HG02884 (cell line): ENCODE data around the gene SLC26A8.
"Not testable (repeated sequence)": the region's sequence is repeated elsewhere in the genome, so short reads cannot be mapped to it uniquely, and the experiment has no call there.

ENCODE experiments used
- ATAC-seq: cut with Tn5 transposase; IDR thresholded peaks from one replicate; pipeline ENCODE4 v1.9.1; 2021; ENCODE audit warnings: mild to moderate bottlenecking, moderate library complexity; ENCODE audit not compliant: unreplicated experiment

The SLC26A8 gene

GRCh38 chr6:36052097-36052496 lies 27.7 kb upstream of the SLC26A8 start:
- ATAC-seq, result no peak

- ATAC-seq, result no peak
Measured at GRCh38 chr6:36050947-36051710, 26.7 kb upstream of the SLC26A8 start.

DNA sequence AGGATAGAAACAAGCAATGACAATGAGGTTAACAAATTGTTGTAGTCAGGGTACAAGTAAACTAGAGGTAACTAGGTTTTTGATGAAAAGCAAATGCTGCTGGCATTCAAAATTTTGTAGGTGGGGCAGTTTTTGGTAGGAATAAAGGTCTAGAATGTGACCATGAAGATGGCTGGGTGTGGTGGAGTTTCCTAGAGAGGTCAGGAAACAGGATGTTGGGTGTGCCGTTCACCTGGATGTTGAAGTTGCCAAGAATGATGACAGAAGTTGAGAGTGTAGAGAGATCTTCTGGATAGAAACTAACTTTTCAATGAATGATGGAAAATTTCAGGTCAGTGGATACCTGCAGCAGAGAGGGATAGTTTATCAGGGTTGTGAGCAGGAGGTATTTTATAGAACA lies 25.9 kb upstream of the SLC26A8 start:
- no peak for ATAC-seq

DNA sequence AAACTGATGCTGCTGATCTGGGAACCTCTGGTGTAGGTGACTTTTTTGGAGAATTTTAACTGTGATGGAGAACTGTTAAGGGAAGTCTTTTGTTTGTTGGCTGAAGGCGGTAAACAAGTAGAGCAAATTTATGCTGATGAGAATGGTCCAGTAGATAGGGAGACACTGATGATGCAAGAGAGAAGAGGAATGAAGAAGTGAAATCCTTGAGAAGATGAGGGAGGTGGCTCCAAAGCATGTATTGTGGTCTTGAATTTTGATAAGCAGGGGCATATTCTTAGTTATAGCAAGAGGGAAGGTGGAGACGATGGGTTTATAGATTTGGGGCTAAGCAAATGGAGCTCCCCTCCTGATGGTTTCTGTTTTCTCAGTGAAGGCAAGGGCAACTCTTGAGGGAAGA lies 25.1 kb upstream of the SLC26A8 start:
- no peak for ATAC-seq

- ATAC-seq, result no peak
Measured at GRCh38 chr6:36042618-36043260, 18.3 kb upstream of the SLC26A8 start.

- ATAC-seq, result no peak
Measured at GRCh38 chr6:36040958-36041357, 16.5 kb upstream of the SLC26A8 start.

DNA sequence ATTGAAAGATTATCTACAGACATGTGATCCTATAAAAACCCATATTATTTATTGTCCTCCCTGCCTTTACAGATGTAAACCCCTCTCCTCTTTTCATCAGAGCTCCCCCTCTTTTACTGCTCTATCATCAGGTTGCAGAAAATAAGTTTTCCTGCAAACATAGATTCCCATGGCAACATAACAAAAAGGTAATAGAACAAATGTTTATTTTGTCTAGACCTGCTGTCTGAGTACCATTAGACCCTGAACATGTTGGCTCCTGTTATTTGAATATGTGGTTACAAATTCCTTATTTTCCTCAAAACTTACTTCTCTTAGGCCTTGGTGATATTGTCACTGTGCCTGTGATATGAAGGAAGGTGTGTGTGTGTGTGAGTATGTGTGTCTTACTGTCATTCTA lies 14.7 kb upstream of the SLC26A8 start:
- no peak for ATAC-seq

DNA sequence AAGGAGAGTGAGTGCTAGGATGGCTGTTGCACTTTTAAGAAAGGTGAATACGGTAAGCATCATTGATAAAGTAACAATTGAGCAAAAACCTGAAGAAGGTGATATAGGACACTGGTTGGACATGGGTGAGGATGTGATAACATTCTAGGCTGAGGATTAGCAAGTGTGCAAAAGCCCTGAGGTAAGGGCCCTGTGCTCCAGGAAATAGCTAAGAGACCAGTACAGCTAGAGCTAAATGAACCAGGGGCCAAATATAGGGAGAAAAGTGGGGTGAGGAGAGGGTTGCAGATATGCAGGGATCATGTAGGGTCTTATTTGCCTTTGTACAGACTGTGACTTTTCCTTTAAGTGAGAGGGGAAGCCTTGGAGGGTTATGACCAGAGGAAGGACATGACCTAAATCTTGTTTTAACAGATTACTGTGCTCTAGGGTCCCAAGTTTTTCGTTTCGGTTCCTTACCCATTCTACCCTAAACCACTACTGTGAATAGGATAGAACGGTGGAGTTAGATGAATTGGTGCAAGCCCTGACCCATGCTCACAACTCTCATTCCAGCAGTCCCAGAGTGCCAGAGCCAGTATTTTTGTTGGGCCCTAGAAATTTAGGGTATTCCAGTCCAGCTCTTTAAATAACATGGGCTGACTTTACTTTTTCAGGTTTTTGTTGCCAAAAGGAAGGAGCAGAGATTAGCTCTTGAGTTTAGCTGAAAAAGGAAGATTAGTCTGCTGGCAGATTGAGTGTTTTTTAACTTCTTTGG lies 13.9 kb upstream of the SLC26A8 start:
- ATAC-seq, result no peak

- ATAC-seq, result no peak
Measured at GRCh38 chr6:36035225-36035624, 10.8 kb upstream of the SLC26A8 start.

- no peak for ATAC-seq
Measured at GRCh38 chr6:36034441-36034840, 10.0 kb upstream of the SLC26A8 start.

DNA sequence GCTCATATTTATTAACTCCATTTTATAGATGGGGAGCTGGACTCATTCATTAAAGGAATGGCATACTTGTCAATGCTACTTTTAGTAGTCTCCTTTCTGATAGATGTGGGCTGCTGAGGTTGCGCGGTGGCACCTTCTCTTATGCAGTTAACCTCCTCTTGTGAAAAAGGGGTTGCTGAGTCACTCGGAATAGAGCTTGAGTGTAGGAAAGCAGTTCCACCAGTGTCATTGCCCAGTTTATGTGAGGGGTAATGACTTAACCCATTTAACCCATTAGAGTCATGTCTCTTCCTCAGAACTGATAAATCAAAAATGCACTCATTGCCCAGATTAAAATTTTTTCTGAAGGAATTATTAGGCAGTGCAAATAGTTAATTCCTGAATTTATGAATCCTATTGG lies 9.5 kb upstream of the SLC26A8 start:
- ATAC-seq, result no peak

DNA sequence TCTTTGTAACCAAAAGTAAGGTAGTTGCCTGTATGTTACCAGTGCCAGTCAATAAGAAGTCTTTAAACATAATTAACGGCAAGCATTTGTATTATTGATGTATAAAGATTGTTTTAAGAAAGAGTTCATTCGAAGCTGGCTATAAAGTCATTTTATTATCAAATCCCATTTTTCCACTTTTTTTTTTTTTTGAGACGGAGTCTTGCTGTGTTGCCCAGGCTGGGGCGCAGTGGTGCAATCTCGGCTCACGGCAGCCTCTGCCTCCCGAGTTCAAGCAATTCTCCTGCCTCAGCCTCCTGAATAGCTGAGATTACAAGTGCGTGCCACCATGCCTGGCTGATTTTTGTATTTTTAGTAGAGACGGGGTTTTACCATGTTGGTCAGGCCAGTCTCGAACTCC lies 8.7 kb upstream of the SLC26A8 start:
- not testable (repeated sequence) for ATAC-seq

DNA sequence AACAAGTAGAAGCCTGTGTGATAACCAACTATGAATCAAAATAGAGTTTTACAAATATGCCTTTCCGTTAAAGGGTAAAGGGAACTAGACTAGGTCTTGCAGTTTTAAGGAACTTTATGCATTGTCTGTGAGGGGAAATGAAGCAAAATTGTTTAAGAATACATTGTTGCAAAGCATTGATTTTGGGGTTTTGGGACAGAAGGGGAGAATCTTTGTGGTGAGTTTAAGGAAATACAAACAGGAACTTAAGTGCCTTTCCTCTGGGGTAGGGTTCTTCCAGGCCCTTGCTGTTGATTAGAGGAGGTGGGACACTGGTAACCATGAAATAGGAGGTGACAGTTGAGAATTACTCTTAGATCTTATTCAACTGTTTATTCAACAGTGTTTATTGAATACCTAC lies 7.8 kb upstream of the SLC26A8 start:
- ATAC-seq, result no peak

GRCh38 chr6:36029464-36029863 lies 5.0 kb upstream of the SLC26A8 start:
- no peak for ATAC-seq

- no peak for ATAC-seq
Measured at GRCh38 chr6:36028877-36029324, 4.5 kb upstream of the SLC26A8 start.

- peak; percentile 19 for ATAC-seq
Measured at GRCh38 chr6:36028088-36028876, 3.8 kb upstream of the SLC26A8 start.

DNA sequence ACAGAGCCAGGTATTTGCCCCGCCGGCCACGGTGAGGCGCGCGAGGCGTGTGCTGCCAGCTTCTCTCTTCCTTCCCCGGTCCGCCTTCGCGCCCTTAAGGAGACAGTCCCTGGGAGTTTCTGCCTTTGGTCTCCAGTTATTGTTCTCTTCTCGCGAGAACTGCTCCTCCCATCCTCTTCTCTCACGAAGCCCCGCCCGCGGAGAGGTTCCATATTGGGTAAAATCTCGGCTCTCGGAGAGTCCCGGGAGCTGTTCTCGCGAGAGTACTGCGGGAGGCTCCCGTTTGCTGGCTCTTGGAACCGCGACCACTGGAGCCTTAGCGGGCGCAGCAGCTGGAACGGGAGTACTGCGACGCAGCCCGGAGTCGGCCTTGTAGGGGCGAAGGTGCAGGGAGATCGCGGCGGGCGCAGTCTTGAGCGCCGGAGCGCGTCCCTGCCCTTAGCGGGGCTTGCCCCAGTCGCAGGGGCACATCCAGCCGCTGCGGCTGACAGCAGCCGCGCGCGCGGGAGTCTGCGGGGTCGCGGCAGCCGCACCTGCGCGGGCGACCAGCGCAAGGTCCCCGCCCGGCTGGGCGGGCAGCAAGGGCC lies 3.2 kb upstream of the SLC26A8 start, which contains the start of gene MAPK14:
MAPK14 (plus strand) TSS at position 308 of the 587 bp plus-strand sequence. CDS start 350 bp downstream, outside the sequence.
- peak; percentile 71 for ATAC-seq

GRCh38 chr6:36025932-36026327 lies 1.5 kb upstream of the SLC26A8 start:
- no peak for ATAC-seq

GRCh38 chr6:36025260-36025931 lies 955 bp upstream of the SLC26A8 start:
- ATAC-seq, result no peak

DNA sequence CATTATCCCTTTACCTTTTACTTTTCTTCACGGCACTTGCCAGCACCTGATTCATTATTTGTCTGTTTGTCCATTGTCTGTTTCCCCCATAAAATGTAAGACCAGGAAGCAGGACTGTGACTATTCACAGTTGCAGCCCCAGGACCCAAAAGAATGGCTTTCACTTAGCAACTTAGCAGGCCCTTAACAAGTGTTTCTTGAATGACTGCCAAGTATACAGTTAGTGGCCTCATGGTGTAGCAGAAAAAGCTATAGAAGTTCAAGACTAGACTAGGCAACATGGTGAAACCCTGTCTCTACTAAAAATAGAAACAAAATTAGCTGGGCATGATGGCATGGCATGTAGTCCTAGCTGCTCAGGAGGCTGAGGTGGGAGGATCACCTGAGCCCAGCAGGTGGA lies 4.3 kb downstream of the SLC26A8 start:
- ATAC-seq, result no peak
